ENCODE results near the gene TCF4. TPM values are rescaled to one million over a fixed set of nuclear protein-coding genes. Genes with fewer than 3 reads are reported as not detected.

The TCF4 gene
- total RNA-seq, 4 donors from 2014 or later, result 80.9 to 172 (median 94.0) TPM

DNA sequence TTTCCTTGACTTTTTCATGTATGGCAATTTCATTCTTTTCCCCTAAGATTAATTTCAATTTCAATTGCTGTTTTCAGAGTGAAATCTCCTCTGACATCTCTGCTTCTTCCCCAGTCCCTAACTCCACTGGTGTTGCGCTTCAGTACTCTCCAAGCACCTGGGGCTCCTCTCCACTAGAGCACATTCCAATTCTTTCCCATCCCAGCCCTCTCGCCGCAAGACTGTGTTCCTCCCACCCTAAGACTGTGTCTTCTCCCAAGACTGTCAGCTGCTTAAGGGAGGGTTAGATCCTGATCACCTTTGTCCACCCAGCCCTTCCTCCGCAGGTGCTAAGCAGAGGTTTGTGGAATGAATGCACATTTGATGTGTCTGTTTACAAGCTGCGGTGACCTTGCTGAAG lies 373.0 kb downstream of the TCF4 start:
- Histone ChIP-seq H3K9me3 (no peaks in the 10 kb centered on the region), H3K27me3 (no peaks in the 10 kb centered on the region), H3K27ac (no peak overlapping the region), H3K4me3 (no peak overlapping the region), H3K4me1 (no peaks in the 10 kb centered on the region), H3K36me3 (no peaks in the 10 kb centered on the region)
- WGBS, result 84% methylated on average over 5 of the region's 5 CpGs
- DNase-seq (ENCODE audit: low spot score in 2 of 2), result no peak
- TF ChIP-seq POLR2A (IDR thresholded peaks at IDR 0.05) (no peak), POLR2AphosphoS5 (IDR thresholded peaks at IDR 0.05) (no peak), EP300 (IDR thresholded peaks at IDR 0.05) (no peak)
- TF ChIP-seq, protein P1, sequence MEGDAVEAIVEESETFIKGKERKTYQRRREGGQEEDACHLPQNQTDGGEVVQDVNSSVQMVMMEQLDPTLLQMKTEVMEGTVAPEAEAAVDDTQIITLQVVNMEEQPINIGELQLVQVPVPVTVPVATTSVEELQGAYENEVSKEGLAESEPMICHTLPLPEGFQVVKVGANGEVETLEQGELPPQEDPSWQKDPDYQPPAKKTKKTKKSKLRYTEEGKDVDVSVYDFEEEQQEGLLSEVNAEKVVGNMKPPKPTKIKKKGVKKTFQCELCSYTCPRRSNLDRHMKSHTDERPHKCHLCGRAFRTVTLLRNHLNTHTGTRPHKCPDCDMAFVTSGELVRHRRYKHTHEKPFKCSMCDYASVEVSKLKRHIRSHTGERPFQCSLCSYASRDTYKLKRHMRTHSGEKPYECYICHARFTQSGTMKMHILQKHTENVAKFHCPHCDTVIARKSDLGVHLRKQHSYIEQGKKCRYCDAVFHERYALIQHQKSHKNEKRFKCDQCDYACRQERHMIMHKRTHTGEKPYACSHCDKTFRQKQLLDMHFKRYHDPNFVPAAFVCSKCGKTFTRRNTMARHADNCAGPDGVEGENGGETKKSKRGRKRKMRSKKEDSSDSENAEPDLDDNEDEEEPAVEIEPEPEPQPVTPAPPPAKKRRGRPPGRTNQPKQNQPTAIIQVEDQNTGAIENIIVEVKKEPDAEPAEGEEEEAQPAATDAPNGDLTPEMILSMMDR (IDR thresholded peaks at IDR 0.05), result no peak

DNA sequence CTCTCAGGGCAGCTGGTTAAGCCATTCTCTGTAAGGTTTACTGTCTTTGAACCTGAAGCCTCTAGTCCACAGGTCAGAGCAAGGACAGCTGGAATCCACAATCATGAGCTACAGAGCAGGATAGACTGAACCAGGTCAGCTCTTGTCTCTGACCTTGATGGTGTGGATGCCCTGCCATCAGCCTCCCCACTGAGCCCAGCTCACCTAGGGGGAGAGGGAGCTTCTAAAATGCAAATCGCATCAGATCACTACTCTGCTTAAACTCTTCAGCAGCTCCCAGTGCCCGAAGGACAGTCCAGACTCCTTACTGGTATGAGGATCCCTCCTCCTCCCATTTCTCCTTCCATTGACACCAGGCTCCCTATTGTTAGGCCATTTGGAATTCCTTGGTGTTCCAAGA lies 373.5 kb downstream of the TCF4 start:
- Histone ChIP-seq H3K27me3 (no peaks in the 10 kb centered on the region), H3K4me3 (no peak overlapping the region), H3K36me3 (no peaks in the 10 kb centered on the region), H3K9me3 (no peaks in the 10 kb centered on the region), H3K27ac (no peak overlapping the region), H3K4me1 (no peaks in the 10 kb centered on the region)
- WGBS, result 71% methylated on average over 2 of the region's 2 CpGs
- TF ChIP-seq POLR2AphosphoS5 (IDR thresholded peaks at IDR 0.05), result no peak
- TF ChIP-seq EP300 (IDR thresholded peaks at IDR 0.05), result no peak
- TF ChIP-seq, protein P1 (IDR thresholded peaks at IDR 0.05), result no peak
- no peak for TF ChIP-seq POLR2A (IDR thresholded peaks at IDR 0.05)
- no peak for DNase-seq (ENCODE audit: low spot score in 2 of 2)

DNA sequence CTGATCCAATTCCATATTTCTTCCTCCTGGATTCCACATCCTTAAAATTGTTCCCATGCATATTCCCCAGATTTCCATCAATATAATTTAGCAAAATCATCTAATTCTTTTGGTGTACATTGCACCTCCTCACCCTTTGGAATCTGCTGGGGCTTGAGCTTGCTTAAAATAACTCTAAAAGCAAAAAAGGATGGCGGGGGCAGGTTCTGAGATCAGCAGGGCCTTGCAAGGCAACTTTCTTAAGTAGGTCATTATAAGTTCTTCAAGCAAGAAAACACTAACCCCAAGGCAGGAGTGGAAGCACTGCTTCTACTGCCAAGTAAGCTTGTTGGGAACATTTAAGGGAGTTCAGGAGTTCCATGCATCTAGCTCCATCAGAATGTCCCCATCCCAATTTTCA lies 374.4 kb downstream of the TCF4 start:
- DNase-seq (ENCODE audit: low spot score in 2 of 2), result no peak
- 58% methylated on average over 1 of the region's 1 CpG for WGBS
- H3K27me3 ChIP-seq, result no peaks in the 10 kb centered on the region
- no peaks in the 10 kb centered on the region for H3K4me1 ChIP-seq
- no peaks in the 10 kb centered on the region for H3K36me3 ChIP-seq
- no peaks in the 10 kb centered on the region for H3K9me3 ChIP-seq
- TF ChIP-seq POLR2A (IDR thresholded peaks at IDR 0.05) (no peak), POLR2AphosphoS5 (IDR thresholded peaks at IDR 0.05) (no peak), EP300 (IDR thresholded peaks at IDR 0.05) (no peak)
- TF ChIP-seq, protein P1 (IDR thresholded peaks at IDR 0.05), result no peak
- H3K4me3 ChIP-seq, result no peak overlapping the region
- no peak overlapping the region for H3K27ac ChIP-seq

DNA sequence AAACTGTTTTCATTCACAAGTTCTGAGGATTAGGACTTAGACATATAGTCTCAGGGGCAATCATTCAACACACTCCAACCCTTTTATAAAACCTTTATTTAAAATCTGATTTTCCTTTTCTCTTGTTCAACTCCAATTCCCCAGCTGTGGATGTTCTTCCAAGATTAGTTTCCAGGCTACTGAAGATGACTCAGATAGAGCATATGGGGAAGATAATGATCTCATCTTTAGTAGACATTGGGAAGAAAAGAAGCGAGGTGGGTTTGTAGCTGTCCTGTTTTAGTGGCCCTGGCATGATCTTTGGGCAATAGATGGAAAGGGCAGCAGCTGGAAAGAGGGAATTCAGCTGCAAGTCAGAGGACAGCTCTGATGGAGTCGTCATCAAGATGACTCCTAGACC lies 381.1 kb downstream of the TCF4 start:
- WGBS, result 63% methylated on average over 2 of the region's 2 CpGs
- Histone ChIP-seq H3K9me3 (peaks cover 3% of the 10 kb centered on the region), H3K4me1 (no peaks in the 10 kb centered on the region), H3K27ac (no peak overlapping the region), H3K36me3 (no peaks in the 10 kb centered on the region), H3K27me3 (no peaks in the 10 kb centered on the region), H3K4me3 (no peak overlapping the region)
- TF ChIP-seq POLR2AphosphoS5 (IDR thresholded peaks at IDR 0.05) (no peak), EP300 (IDR thresholded peaks at IDR 0.05) (no peak), POLR2A (IDR thresholded peaks at IDR 0.05) (no peak)
- TF ChIP-seq, protein P1 (IDR thresholded peaks at IDR 0.05), result no peak
- no peak for DNase-seq (ENCODE audit: low spot score in 2 of 2)

DNA sequence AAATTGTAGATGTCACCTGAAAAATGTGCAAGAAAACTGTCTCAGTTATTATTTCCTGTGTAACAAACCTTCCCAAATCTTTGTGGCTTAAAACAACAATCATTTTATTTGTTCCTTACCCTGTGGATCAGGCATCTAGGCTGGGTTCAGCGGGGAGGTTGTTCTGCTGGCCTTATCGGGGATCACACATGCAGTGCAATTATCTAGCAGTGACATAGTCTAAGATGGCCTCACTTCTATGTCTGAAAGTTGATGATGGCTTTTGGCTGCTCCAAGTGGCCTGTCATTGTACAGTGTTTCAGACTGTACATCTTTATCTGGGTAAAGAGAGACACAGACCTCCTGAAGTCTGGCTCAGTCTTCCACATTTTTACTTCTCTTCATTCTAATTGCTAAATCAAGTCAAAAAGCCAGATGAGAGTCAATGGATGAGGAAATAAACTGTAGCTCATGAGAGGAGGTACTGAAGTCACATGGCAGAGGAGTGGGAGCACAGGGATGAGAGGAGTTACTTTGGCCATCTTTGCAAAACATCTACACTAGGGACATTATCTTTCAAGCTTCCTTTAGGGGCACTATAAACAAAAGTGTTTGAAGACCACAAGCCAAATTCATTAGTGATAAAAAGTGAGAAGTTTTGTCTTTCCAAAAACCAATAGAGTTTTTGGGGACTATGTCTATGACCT lies 385.6 kb downstream of the TCF4 start:
- H3K4me3 ChIP-seq, result no peak overlapping the region
- no peak for TF ChIP-seq POLR2A (IDR thresholded peaks at IDR 0.05)
- TF ChIP-seq POLR2AphosphoS5 (IDR thresholded peaks at IDR 0.05), result no peak
- TF ChIP-seq, protein P1 (IDR thresholded peaks at IDR 0.05), result no peak
- no peak for TF ChIP-seq EP300 (IDR thresholded peaks at IDR 0.05)
- no peaks in the 10 kb centered on the region for H3K27me3 ChIP-seq
- H3K9me3 ChIP-seq, result peaks cover 3% of the 10 kb centered on the region
- 98% methylated on average over 2 of the region's 2 CpGs for WGBS
- H3K36me3 ChIP-seq, result no peaks in the 10 kb centered on the region
- no peak for DNase-seq (ENCODE audit: low spot score in 2 of 2)
- H3K4me1 ChIP-seq, result no peaks in the 10 kb centered on the region
- H3K27ac ChIP-seq, result no peak overlapping the region

Measured in suprapubic skin (tissue), 4 donors.